IPS DF 19.7 (cell line): Measurements from ENCODE around the gene ABCB10.
"Not testable (repeated sequence)": the region's sequence is repeated elsewhere in the genome, so short reads cannot be mapped to it uniquely, and the experiment has no call there.

Experiments
- DNase-seq: peaks from one replicate; pipeline ENCODE4 v3.0.0-alpha.2; 2013; ENCODE audit warnings: low read depth, low spot score

Gene ABCB10

DNA sequence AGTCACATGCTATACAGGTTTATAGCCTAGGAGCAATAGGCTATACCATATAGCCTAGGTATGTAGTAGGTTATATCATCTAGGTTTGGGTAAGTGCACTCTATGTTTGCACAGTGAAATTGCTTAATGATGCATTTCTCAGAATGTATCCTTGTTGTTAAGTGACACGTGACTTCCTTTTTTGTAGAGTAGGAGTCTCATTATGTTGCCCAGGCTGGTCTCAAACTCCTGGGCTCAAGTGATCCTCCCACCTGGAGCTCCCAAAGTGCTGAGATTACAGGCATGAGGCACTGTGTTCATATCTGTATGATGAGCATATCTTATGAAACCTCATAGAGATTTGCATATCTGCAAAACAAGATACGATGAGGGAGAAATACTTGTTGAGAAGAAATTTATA, 13.8 kb upstream of the ABCB10 start:
- DNase-seq = no peak

DNA sequence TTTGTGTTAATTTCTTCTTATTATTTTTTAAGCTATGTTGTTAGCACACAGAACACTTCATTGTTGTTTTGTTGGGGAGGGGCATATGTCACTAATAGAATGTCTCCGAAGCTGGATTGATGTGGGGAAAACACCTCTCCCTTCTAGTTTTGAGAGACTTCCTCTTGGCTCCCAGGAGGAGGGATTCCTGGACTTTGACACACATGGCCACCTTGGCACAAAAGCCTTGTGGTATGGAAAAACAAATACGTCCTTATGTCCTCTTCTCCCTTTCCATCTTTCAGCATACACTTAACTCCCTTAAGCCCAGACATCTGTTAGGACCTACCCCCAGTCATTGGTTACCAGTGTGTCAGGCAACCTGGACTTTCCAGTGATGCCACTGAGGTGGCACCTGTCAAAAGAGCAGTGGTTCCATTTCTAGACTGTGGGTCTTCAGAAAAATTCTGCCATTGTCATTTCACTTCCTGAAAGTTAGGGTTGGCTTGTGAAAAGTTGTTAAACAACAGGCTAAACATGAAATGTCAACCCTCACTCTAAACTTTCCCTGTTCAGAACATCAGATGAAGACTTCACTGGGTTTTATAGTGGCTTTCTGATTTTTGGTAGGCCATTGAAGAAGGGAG, 12.5 kb upstream of the ABCB10 start:
- no peak for DNase-seq

DNA sequence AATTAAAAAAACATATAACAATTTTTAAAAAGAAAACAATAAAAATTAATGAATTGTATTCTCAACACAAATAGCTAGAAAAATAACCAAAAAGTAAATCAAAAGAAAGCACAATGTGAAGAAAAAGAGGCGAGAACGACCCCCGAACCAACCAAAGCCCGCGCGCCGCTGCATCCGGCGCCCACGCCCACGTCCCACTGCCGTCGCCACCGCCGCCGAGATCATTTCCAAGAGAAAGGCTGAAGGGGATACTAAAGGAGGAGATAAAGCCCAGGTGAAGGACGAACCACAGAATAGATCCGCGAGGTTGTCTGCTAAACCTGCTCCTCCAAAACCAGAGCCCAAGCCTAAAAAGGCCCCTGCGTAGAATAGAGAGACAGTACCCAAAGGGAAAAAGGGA, 11.8 kb upstream of the ABCB10 start:
- DNase-seq = no peak

DNA sequence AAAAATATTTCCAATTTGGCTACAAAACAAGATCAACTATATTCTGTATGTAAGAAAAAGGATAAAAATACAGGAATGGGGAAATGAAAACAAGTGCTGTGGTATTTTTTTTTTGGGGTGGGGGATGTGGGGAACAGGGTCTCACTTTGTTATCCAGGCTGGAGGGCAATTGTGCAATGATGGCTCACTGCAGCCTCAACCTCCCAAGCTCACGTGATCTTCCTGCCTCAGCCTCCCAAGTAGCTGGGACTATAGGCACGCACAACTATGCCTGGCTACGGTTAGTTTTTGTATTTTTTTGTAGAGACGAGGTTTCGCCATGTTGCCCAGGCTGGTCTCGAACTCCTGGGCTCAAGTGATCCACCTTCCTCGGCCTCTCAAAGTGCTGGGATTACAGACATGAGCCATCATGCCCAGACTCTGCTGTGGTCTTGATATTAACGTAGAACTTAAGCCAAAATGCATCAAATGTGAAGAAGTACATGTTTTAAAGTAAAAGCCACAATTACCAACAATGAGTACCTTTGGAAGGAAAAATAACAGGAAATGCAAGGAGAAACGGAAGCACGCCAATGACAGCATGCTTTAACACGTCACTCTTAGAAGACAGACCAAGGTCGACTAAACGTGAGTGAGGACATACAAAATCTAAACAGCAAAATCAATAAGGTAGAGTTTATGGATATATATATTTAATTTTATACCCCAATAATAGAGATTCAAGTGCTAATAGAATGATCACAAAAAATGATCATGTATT, 8.8 kb upstream of the ABCB10 start:
- DNase-seq = no peak

DNA sequence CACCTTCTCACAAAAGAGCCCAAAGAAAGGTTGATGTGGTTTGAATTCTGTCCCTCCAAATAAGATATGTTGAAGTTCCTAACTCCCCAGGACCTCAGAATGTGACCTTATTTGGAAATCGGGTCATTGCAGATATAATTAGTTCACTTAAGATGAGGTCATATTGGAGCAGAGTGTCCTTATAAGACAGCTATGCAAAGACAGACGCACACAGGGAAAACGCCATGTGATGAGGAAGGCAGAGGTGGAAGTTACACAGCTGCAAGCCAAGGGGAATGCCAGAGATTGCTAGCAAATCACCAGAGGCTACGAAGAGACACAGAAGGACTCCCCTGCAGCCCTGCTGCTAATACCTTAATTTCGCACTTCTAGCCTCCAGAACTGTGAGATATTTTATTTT, 5.2 kb upstream of the ABCB10 start:
- DNase-seq = no peak

DNA sequence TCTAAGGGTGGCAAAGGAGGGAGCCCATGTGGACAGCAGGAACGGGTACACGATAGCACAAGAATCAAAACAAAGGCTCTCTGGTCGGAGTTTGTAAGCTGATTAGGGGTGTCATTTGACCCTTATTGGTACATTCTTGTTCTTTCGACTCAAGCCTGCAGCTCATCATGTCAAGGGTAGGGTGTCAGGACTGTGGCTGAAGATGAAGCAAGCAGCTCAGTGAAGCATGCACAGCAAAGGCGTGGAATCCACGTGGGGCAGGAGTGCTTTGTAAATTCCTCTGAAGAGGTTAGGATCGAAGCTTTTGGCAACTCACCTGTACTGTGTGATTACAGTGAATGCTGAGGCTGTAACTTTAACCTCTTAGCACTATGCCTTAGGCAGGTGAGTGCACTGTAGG, 4.7 kb upstream of the ABCB10 start:
- no peak for DNase-seq

DNA sequence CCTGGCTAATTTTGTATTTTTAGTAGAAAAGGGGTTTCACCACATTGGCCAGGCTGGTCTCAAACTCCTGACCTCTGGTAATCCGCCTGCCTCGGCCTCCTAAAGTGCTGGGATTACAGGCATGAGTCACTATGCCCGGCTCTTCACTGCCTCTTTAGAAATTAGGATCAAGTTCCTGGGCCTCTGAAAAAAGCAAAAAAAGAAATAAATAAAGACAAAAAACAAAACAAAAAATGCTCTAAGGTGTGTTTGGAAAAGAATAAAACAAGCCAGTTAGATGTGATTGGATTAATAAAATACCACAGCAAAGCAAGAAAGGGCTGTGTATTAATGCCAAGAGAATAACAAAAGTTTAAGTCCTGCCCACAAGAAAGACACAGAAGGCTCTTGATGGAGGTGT, 4.2 kb upstream of the ABCB10 start:
- no peak for DNase-seq

DNA sequence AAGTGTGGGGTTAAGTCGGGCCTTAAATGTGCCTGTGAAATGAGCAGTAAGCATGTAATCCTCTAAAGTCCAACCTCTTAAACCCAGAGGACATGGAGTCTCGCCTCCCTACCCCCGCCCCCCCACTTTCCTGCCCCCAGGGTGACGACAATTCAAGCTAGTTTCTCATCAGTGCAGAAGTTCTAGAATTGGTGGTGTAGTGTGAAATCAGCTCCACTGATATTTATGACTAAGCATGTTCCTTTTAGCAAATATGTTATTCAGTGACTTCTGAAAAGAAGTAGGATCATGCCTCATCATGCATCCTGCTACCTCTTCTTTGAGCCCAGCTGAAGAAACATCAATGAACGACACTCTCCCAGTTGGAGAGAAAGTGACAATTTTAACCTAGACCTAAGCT, 2.6 kb upstream of the ABCB10 start:
- DNase-seq = no peak

DNA sequence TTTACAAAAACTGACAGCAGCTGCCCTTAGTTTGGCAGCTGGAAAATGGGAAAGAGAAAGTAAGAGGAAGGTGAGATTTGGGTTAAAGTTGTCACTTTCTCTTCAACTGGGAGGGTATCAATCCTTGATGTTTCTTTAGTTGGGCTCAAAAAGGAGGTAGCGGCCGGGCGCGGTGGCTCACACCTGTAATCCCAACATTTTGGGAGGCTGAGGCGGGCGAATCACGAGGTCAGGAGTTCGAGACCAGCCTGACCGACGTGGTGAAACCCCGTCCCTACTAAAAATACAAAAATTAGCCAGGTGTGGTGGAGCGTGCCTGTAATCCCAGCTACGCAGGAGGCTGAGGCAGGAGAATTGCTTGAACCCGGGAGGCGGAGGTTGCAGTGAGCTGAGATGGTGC, 1.6 kb upstream of the ABCB10 start:
- not testable (repeated sequence) for DNase-seq

DNA sequence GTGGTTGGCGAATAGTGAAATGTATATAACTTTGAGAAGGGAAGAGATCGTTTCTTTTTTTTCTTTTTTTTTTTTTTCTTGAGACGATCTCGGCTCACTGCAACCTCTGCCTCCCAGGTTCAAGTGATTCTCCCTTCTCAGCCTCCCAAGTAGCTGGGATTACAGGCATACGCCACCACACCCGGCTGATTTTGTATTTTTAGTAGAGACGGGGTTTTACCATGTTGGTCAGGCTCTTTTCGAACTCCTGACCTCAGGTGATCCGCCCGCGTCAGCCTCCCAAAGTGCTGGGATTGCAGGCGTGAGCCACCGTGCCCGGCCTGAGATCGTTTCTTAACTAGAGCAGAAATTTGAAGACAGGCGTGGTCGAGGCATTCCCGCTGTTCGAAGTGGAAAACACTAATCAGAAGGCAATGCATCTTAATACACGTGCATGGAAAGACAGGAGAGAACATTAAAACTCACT, 862 bp upstream of the ABCB10 start:
- not testable (repeated sequence) for DNase-seq

DNA sequence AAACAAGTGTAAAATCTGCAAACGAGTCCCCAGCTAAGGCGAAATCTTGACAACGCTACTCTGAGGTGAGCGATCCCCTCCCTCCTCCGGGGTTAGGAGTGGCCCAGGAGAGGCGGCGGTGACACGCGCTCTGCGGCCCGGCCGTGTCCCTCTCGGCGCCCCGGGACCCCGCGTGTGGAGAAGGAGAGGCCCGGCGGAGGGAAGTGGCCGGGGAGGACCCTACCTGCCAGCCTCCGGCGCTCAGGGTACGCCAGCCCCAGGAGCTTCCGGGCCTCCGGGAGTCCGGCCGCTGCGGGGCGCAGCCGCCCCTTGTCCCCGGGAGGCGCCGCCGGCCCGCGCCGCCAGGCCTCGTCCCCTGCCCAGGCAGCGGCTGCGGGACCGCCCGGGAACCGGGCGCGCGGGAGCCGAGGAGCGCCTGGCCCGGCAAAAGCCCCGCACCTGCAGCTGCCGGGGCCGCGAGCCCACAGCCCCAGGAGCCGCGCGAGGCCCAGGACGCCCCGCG, 543 bp downstream of the ABCB10 start:
- DNase-seq = no peak

DNA sequence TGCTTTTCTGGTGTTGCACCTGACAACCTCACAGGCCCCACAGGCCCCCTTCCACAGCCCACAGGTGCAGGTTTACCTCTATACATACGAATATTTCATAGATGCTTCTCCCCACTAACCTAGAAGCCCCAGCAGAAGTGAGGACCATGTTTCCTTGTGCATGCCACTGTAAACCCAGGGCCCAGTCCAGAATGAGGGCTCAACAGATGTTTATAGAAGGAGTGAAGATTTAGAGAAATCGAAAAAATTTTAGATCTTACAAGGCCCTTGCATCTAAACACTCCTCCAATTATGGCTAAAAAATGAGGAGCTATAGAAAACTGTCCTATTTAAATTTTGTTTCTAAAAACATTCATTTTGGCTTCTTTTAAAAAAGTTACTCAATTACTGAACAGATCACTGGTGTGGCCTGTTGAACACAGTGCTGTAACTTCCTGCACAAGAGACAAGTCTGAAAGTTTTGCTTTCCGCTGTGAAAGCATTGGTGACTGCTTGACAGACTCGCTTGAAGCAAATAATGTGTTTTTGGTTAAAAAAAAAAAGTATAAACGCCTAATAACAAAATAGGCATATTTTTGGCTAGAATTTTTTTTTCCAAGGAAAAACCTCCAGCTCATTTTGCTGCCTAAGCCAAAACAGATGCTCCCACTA, 1.2 kb downstream of the ABCB10 start:
- DNase-seq = no peak

DNA sequence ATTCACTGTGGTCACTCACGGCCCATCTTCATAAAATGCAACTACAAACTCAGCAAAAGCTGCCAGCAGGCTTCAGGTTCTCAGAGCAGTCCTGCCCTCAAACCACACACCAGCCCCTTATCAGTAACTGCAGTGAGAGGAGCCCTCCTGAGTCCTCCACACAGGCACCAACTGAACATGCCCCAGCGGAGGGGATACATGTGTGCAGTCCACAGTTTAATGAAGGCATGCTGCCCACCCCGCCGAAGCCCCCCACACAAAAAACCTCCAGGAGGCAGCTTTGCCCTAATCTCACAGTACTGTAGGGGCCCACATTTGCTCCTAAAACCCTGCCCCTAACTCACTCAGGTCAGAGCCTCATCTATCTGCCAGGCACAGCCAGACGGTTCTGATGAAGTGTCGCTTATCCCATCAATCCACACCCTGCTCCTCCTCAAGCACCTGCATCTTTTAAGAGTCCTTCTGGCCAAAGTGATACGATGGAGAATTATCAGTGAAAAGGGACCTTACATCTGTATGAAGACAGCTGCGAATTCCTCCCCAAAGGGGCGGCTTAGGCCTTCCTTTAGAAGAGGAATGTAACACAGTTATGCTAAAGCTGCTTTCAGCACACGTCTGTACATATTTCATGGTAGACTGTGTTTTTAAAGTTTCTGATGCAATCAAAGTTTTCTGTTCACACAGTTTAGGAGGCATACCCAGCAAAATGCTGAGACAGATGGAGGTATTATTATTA, 3.5 kb downstream of the ABCB10 start:
- no peak for DNase-seq

DNA sequence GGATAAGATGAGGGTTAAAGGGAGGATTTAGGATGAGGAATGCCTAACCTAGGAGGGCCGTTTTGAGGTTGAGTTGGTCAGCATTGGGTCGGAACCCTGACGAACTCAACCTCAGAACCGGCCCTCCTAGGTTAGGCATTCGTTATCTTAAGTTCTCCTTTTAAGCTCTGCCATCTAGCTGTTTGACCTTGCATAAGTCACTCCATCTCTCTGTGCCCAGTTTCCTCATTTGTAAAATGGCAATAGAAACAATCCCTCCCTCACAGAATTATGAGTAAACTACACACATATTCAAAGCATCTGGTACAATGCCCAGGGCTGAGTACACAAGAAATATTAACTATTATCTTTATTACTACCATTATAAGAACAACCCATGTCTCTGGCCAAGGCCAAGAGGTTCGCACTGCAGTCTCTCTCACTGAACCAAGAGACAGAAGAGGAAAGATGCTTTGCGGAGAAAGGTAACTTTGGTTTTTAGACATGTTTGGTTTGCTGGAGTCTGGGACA, 4.8 kb downstream of the ABCB10 start:
- DNase-seq = no peak

DNA sequence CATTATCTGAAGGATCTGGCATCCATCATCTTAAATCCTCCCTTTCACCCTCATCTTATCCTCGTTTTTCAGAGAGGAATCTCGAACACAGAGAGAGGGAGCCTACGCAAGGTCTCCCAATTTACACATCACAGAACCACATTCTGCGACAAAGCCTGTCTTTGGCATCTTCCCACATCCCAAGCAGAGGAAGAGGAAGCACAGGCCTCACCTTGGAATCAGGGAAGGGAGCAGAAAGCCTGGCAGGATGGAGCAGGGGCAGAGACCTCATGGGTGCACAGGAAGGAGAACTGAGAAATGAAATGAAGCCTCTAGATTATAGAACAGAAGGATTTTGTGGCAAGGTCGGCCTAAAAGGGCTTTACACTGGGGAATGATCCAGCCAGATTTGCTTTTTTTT, 5.8 kb downstream of the ABCB10 start:
- no peak for DNase-seq

DNA sequence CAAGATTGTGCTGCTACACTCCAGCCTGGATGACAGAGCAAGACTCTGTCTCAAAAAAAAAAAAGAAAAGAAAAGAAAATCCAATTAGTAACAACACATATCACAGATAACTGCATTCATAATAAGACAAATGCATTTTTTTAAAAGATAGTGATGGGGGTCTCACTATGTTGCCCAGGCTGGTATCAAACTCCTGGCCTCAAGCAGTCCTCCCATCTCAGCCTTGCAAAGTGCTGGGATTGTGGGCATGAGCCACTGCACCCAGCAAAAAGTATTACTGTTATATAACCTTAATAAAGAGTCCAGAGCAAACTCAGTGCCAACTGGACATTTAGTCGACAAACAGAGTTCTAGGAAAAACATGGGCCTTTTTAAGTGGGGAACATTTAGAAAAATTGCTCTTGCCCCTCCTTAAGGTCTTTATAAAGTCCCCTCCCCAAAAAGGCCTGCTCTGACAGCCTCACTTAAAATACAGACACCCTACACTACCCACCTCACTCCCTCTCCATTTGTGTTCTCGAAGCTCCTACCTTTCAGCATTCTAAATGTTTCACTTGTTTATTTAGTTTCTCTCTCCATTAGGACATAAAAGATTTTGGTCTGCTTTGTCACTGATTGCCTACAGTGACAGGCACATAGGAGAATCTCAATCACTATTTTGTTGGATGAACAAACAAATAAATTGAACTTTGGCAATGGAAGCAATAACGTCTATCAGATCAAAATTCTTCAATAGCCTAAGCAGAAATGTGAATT, 7.5 kb downstream of the ABCB10 start:
- DNase-seq = no peak

DNA sequence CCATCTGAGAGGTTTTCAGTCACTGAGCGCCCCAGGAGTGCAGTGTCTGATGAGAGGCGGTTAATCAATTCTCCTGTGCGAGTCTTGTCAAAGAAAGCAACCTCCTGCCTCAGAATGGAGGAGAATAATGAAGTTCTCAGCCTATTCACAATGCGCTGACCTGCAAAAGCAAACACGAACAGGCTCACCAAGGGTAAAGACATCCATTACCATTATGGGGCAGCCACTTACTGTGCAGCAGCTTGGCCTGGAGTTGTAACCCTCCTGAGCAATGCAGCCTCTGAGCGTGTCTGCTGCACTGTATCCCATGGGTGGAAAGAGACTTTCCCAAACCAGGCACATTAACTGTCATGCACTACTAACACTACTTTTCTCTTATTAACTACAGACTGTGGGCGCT, 11.0 kb downstream of the ABCB10 start:
- DNase-seq = no peak

DNA sequence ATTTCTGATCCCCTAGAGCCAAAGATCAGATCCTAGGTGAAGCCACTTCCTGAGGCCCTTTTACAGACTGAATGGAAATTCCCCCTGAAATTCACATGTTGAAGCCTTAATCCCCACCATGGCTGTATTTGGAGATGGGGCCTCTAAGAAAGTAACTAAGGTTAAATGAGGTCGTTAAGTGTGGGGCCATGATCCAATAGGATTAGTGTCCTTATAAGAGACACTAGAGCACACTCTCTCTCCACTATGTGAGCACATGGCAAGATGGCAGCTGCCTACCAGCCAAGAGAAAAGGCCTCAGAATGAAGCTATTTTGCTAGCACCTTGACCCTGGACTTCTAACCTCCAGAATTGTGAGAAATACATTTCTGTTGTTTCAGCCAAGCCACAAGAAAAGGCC, 13.9 kb downstream of the ABCB10 start:
- DNase-seq = no peak

DNA sequence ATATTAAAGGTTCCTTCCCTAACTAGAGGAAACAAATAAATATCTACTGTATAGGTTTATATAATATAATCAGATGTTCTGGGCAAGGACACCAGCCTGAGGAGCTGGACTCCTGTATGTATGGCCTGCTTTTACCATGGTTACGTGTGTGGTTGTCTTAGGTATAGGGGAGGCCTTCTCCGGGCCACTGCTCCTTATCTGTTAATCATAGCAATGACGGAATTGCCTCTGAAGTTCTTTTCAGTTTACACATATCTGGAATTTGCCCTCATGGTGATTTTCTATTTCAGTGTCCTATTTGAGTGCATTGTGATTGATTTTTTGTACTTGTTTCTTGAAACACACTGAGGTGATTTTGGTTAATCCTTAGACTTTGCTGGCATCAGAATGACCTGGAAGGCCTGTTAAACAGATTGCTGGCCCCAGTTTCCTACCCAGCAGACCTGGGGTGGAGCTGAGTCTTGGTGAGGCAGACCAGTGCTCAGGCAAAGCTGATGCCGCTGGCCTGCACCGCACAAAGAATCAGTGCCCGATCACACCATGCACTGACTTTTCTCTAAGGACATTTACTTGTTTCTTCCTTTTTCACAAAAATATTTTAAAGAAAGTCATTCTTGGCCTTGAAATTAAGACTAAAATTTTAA, 18.5 kb downstream of the ABCB10 start:
- no peak for DNase-seq

DNA sequence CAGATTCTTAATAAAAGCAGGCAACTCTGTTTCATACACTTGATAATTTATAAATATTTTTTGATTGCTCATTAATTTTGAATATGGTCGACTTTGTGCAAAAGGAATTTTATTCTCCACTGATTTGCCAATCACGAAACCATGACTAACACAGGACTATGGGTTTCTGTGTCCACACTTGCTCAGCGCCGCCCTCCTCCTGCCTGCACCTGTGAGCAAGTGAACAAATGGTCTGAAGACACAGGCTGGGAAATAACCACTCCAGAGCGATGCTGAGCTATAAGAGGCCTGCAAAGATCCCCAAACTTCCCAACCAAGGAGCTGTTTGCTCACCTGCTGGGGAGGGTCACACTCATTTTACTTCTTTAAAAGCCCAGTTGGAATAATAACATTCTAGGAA, 19.6 kb downstream of the ABCB10 start:
- DNase-seq = no peak

DNA sequence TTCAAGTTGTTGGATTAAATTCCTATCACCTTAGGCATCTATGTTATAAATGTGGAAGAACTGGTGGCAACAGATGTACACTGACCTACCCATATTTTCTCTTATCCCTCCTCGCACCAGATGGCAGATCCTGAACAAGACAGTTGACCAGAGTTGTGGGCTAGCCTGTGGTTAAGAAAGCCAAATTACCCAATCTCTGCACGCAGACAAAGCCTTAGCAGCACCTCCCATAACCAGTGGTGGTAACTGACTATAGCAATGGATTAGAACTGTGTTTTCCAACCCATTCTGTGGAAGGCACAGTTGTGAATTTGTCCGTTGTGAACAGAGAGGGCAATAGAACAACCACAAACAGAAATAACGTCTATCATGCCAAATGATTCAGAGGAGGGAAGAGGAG, 20.6 kb downstream of the ABCB10 start:
- no peak for DNase-seq
